Neural cell (in vitro differentiated cells): ENCODE measurements around the gene CERKL. TPM values are rescaled to one million over a fixed set of nuclear protein-coding genes. Genes with fewer than 3 reads are reported as not detected.

Experiments
- H2AFZ ChIP-seq: fragments of 200-600, 300-800 bp; sonication (generic), shearing (Covaris generic); 2 replicates; pipeline ENCODE4 v1.6.0; 2014; ENCODE audit warnings: low read depth, mild to moderate bottlenecking, antibody characterized with exemption, low read length, moderate library complexity
- H3F3A ChIP-seq: fragments of 200-600 bp; shearing (Covaris generic); 2 replicates; pipeline ENCODE4 v1.6.1; 2016; ENCODE audit warnings: mild to moderate bottlenecking, moderate library complexity, mixed read lengths, antibody characterized with exemption, low read length; ENCODE audit not compliant: insufficient read depth, poor library complexity, severe bottlenecking
- H3K27ac ChIP-seq: fragments of 200-600, 300-800 bp; sonication (generic), shearing (Covaris generic); 2 replicates; pipeline ENCODE4 v1.5.1; 2014; ENCODE audit warnings: mild to moderate bottlenecking, low read length, moderate library complexity
- H3K27me3 ChIP-seq: fragments of 300-800, 200-600 bp; sonication (generic), shearing (Covaris generic); 2 replicates; pipeline ENCODE4 v1.6.0; 2014; ENCODE audit warnings: mild to moderate bottlenecking, low read depth, low read length, moderate library complexity; ENCODE audit not compliant: insufficient read depth
- H3K36me3 ChIP-seq: fragments of 300-800, 200-600 bp; sonication (generic), shearing (Covaris generic); 2 replicates; pipeline ENCODE4 v1.5.1; 2014; ENCODE audit warnings: mild to moderate bottlenecking, antibody characterized with exemption, low read length, moderate library complexity; ENCODE audit not compliant: insufficient read depth
- H3K4me2 ChIP-seq: fragments of 300-800, 200-600 bp; sonication (generic), shearing (Covaris generic); 2 replicates; pipeline ENCODE4 v1.6.0; 2014; ENCODE audit warnings: mild to moderate bottlenecking, low read length
- H3K4me3 ChIP-seq: fragments of 300-800, 200-600 bp; sonication (generic), shearing (Covaris generic); 2 replicates; pipeline ENCODE4 v1.5.1; 2014; ENCODE audit warnings: mild to moderate bottlenecking, low read length, moderate library complexity
- H3K79me2 ChIP-seq: fragments of 200-600 bp; shearing (Covaris generic); replicated peaks from 2 replicates; pipeline ENCODE4 v1.6.0; 2014; ENCODE audit warnings: mild to moderate bottlenecking, low read length, moderate library complexity; ENCODE audit not compliant: insufficient read depth
- H3K9ac ChIP-seq: fragments of 300-800, 200-600 bp; sonication (generic), shearing (Covaris generic); 2 replicates; pipeline ENCODE4 v1.6.1; 2016; ENCODE audit warnings: mild to moderate bottlenecking, low read length, mixed read lengths
- H3K9me2 ChIP-seq: fragments of 200-600 bp; shearing (Covaris generic); 2 replicates; pipeline ENCODE4 v1.6.1; 2016; ENCODE audit warnings: mild to moderate bottlenecking, low read length, mixed read lengths; ENCODE audit not compliant: insufficient read depth
- H3K9me3 ChIP-seq: fragments of 200-600, 300-800 bp; sonication (generic), shearing (Covaris generic); 2 replicates; pipeline ENCODE4 v1.6.1; 2016; ENCODE audit warnings: mild to moderate bottlenecking, mixed run types, low read length, moderate library complexity, mixed read lengths
- H4K20me1 ChIP-seq: fragments of 200-600 bp; shearing (Covaris generic); 2 replicates; pipeline ENCODE4 v1.6.1; 2016; ENCODE audit warnings: mild to moderate bottlenecking, mixed run types; ENCODE audit not compliant: insufficient read depth
- EP300 ChIP-seq: fragments of 450-650 bp; conservative IDR thresholded peaks from 2 replicates; pipeline ENCODE4 v1.6.1; 2014; ENCODE audit warnings: antibody characterized with exemption, mild to moderate bottlenecking, moderate library complexity; ENCODE audit not compliant: poor library complexity, severe bottlenecking
- EZH2 ChIP-seq: fragments of 200-600, 300-800 bp; shearing (Covaris generic), sonication (generic); IDR thresholded peaks from 2 replicates; pipeline ENCODE4 v1.6.1; 2014; ENCODE audit warnings: antibody characterized with exemption, low read length, borderline replicate concordance, mild to moderate bottlenecking; ENCODE audit not compliant: insufficient read depth, poor library complexity, severe bottlenecking
- MXI1 ChIP-seq: fragments of 450-650 bp; conservative IDR thresholded peaks from 2 replicates; pipeline ENCODE4 v1.6.1; 2014; ENCODE audit warnings: antibody characterized with exemption, mild to moderate bottlenecking; ENCODE audit not compliant: poor library complexity, severe bottlenecking
- POLR2AphosphoS5 ChIP-seq: IDR thresholded peaks from 2 replicates; pipeline ENCODE4 v1.6.1; 2012
- RAD21 ChIP-seq: fragments of 450-650 bp; conservative IDR thresholded peaks from 2 replicates; pipeline ENCODE4 v1.6.1; 2014; ENCODE audit warnings: antibody characterized with exemption, mild to moderate bottlenecking, moderate library complexity
- REST ChIP-seq: IDR thresholded peaks from 2 replicates; pipeline ENCODE4 v1.6.1; 2012; ENCODE audit warnings: borderline replicate concordance
- SMC3 ChIP-seq: fragments of 450-650 bp; conservative IDR thresholded peaks from 2 replicates; pipeline ENCODE4 v1.6.1; 2014; ENCODE audit warnings: antibody characterized with exemption, mild to moderate bottlenecking, moderate library complexity; ENCODE audit not compliant: poor library complexity
- TAF1 ChIP-seq: IDR thresholded peaks from 2 replicates; pipeline ENCODE4 v1.6.1; 2012; ENCODE audit warnings: low read depth
- polyA plus RNA-seq: library from polyadenylated mRNA; depleted of rRNA; stranded (reverse); fragments of >200 nt; gene quantifications from 2 replicates; pipeline ENCODE4 v1.2.3, GENCODE V29; 2014
- TF ChIP-seq, protein P1 (sequence below): fragments of 450-650 bp; IDR thresholded peaks from 2 replicates; pipeline ENCODE4 v1.5.1; 2014; ENCODE audit warnings: antibody characterized with exemption, mild to moderate bottlenecking, moderate library complexity; ENCODE audit not compliant: poor library complexity, severe bottlenecking

CERKL gene
- polyA plus RNA-seq, 1 donor from 2014 or later: not detected

DNA sequence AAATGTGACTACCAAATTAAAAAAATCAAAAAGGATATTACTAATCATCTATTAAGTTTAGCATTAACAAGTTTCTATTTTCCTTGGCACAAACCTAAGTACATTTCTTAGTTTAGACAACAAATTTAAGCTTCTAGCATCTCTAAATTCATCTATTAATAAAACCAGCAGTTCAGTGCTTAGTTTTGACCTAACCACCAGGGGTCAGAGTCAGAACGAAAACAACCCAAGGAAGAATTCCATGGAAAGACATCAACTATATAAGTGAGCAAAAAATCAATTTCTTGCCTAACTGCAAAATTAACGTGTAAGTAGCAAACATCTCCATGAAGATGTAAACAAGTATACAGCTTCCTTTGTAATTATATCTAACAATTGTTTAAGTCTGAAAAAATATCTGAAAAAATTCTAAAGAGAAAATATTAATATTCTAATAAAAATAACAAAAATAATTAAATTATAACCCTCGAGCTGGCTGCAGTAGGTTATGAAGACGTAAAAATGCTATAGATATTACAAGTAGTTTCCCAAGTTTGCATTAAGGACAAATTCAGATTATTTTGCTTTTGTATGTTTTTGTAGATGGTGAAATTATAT lies 83.7 kb downstream of the CERKL start:
- H3K36me3 ChIP-seq: no peaks in the 10 kb centered on the region
- TF ChIP-seq TAF1: no peak
- TF ChIP-seq MXI1: no peak
- peak; percentile 63 for TF ChIP-seq SMC3
- TF ChIP-seq REST: no peak
- TF ChIP-seq RAD21: peak; percentile 53
- no peak for TF ChIP-seq EZH2
- no peak for TF ChIP-seq EP300
- TF ChIP-seq, protein P1, sequence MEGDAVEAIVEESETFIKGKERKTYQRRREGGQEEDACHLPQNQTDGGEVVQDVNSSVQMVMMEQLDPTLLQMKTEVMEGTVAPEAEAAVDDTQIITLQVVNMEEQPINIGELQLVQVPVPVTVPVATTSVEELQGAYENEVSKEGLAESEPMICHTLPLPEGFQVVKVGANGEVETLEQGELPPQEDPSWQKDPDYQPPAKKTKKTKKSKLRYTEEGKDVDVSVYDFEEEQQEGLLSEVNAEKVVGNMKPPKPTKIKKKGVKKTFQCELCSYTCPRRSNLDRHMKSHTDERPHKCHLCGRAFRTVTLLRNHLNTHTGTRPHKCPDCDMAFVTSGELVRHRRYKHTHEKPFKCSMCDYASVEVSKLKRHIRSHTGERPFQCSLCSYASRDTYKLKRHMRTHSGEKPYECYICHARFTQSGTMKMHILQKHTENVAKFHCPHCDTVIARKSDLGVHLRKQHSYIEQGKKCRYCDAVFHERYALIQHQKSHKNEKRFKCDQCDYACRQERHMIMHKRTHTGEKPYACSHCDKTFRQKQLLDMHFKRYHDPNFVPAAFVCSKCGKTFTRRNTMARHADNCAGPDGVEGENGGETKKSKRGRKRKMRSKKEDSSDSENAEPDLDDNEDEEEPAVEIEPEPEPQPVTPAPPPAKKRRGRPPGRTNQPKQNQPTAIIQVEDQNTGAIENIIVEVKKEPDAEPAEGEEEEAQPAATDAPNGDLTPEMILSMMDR: peak; percentile 59
- TF ChIP-seq POLR2AphosphoS5: no peak
- H3K9ac ChIP-seq: no peak overlapping the region
- no peak overlapping the region for H3K27ac ChIP-seq
- no peak overlapping the region for H2AFZ ChIP-seq
- H3F3A ChIP-seq: no peaks in the 10 kb centered on the region
- no peak overlapping the region for H3K4me3 ChIP-seq
- H3K27me3 ChIP-seq: no peaks in the 10 kb centered on the region
- no peaks in the 10 kb centered on the region for H3K79me2 ChIP-seq
- H3K9me3 ChIP-seq: no peaks in the 10 kb centered on the region
- H3K4me2 ChIP-seq: no peak overlapping the region
- H4K20me1 ChIP-seq: no peaks in the 10 kb centered on the region
- no peaks in the 10 kb centered on the region for H3K9me2 ChIP-seq

GRCh38 chr2:181570833-181571661 lies 85.9 kb downstream of the CERKL start:
- Histone ChIP-seq H3K4me3 (no peak overlapping the region), H3K79me2 (no peaks in the 10 kb centered on the region), H3K4me2 (no peak overlapping the region), H4K20me1 (no peaks in the 10 kb centered on the region), H3K9me2 (no peaks in the 10 kb centered on the region), H3K9ac (no peak overlapping the region), H3K27ac (no peak overlapping the region), H3F3A (no peaks in the 10 kb centered on the region), H3K36me3 (no peaks in the 10 kb centered on the region), H2AFZ (no peak overlapping the region), H3K27me3 (no peaks in the 10 kb centered on the region), H3K9me3 (no peaks in the 10 kb centered on the region)
- no peak for TF ChIP-seq RAD21
- TF ChIP-seq SMC3: no peak
- TF ChIP-seq EP300: no peak
- TF ChIP-seq EZH2: no peak
- TF ChIP-seq TAF1: no peak
- TF ChIP-seq, protein P1: no peak
- TF ChIP-seq REST: no peak
- no peak for TF ChIP-seq MXI1
